OCI-LY7 (cell line): ENCODE data around the gene BLACAT1.

Source experiments
- CTCF ChIP-seq: fragments of 200-600 bp; sonication (generic); conservative IDR thresholded peaks from 2 replicates; pipeline ENCODE4 v1.5.1; 2014; ENCODE audit warnings: mild to moderate bottlenecking, antibody characterized with exemption, low read length, moderate library complexity, mixed read lengths
- EZH2phosphoT487 ChIP-seq: fragments of 200-600 bp; sonication (generic); IDR thresholded peaks from 2 replicates; pipeline ENCODE4 v1.6.1; 2018; ENCODE audit warnings: low read depth, borderline replicate concordance, mild to moderate bottlenecking, mixed run types, antibody characterized with exemption, low read length, moderate library complexity, mixed read lengths

- no peak for TF ChIP-seq CTCF
- no peak for TF ChIP-seq EZH2phosphoT487
Observed at GRCh38 chr1:205451759-205452164, 4.1 kb downstream of the BLACAT1 start.
